HG02610 (cell line): ENCODE results near the gene TMEM135.
"Not testable (repeated sequence)": the region's sequence is repeated elsewhere in the genome, so short reads cannot be mapped to it uniquely, and the experiment has no call there.

ENCODE experiments used
- ATAC-seq: cut with Tn5 transposase; IDR thresholded peaks from one replicate; pipeline ENCODE4 v1.9.1; 2021; ENCODE audit warnings: mild to moderate bottlenecking, moderate library complexity; ENCODE audit not compliant: unreplicated experiment

The TMEM135 gene

GRCh38 chr11:87037450-87038234 lies at the start of gene TMEM135:
Gene TMEM135 (plus strand): TSS chr11:87037934. CDS start chr11:87038046, 112 bp downstream.
- peak; percentile 98 for ATAC-seq

GRCh38 chr11:86988351-86988881 lies 49.3 kb upstream of the TMEM135 start:
- ATAC-seq = no peak

- no peak for ATAC-seq
Measured at GRCh38 chr11:86990031-86990430, 47.7 kb upstream of the TMEM135 start.

GRCh38 chr11:86990515-86990914 lies 47.2 kb upstream of the TMEM135 start:
- no peak for ATAC-seq

- no peak for ATAC-seq
Measured at GRCh38 chr11:86991341-86991740, 46.4 kb upstream of the TMEM135 start.

- ATAC-seq = not testable (repeated sequence)
Measured at GRCh38 chr11:86992340-86992739, 45.4 kb upstream of the TMEM135 start.

- no peak for ATAC-seq
Measured at GRCh38 chr11:86993031-86993430, 44.7 kb upstream of the TMEM135 start.

- no peak for ATAC-seq
Measured at GRCh38 chr11:86996953-86997570, 40.7 kb upstream of the TMEM135 start.

GRCh38 chr11:86999388-86999787 lies 38.3 kb upstream of the TMEM135 start:
- ATAC-seq = no peak

GRCh38 chr11:86999859-87000753 lies 37.6 kb upstream of the TMEM135 start:
- ATAC-seq = no peak

- no peak for ATAC-seq
Measured at GRCh38 chr11:87002918-87003317, 34.8 kb upstream of the TMEM135 start.

GRCh38 chr11:87004281-87004680 lies 33.5 kb upstream of the TMEM135 start:
- not testable (repeated sequence) for ATAC-seq

- no peak for ATAC-seq
Measured at GRCh38 chr11:87005569-87005921, 32.2 kb upstream of the TMEM135 start.

- ATAC-seq = no peak
Measured at GRCh38 chr11:87006035-87006434, 31.7 kb upstream of the TMEM135 start.

- ATAC-seq = no peak
Measured at GRCh38 chr11:87007963-87008362, 29.8 kb upstream of the TMEM135 start.

- no peak for ATAC-seq
Measured at GRCh38 chr11:87012089-87012488, 25.6 kb upstream of the TMEM135 start.

- no peak for ATAC-seq
Measured at GRCh38 chr11:87012673-87013072, 25.1 kb upstream of the TMEM135 start.

- ATAC-seq = no peak
Measured at GRCh38 chr11:87013912-87014825, 23.6 kb upstream of the TMEM135 start.

GRCh38 chr11:87015645-87016044 lies 22.1 kb upstream of the TMEM135 start:
- ATAC-seq = no peak

GRCh38 chr11:87019613-87020271 lies 18.0 kb upstream of the TMEM135 start:
- ATAC-seq = no peak
